ENCODE results near the gene NIM1K.
"Not testable (repeated sequence)": the region's sequence is repeated elsewhere in the genome, so short reads cannot be mapped to it uniquely, and the experiment has no call there.

Gene NIM1K

GRCh38 chr5:43232943-43233833 is 41.2 kb downstream of the NIM1K start:
- no peak for DNase-seq

- DNase-seq, result peak; percentile 16
These were observed 41.9 kb downstream of the NIM1K start for GRCh38 chr5:43233946-43234345.

- DNase-seq, result no peak
These were observed 44.8 kb downstream of the NIM1K start for GRCh38 chr5:43236653-43237355.

GRCh38 chr5:43242196-43242595 is 50.2 kb downstream of the NIM1K start:
- DNase-seq, result no peak

- no peak for DNase-seq
These were observed 51.2 kb downstream of the NIM1K start for GRCh38 chr5:43243270-43243669.

- no peak for DNase-seq
These were observed 53.0 kb downstream of the NIM1K start for GRCh38 chr5:43244823-43245565.

GRCh38 chr5:43245724-43246385 is 53.8 kb downstream of the NIM1K start:
- DNase-seq, result no peak

GRCh38 chr5:43251754-43252153 is 59.7 kb downstream of the NIM1K start:
- no peak for DNase-seq

- no peak for DNase-seq
These were observed 63.7 kb downstream of the NIM1K start for GRCh38 chr5:43255704-43256103.

GRCh38 chr5:43256261-43256966 is 64.4 kb downstream of the NIM1K start:
- DNase-seq, result no peak

- DNase-seq, result no peak
These were observed 66.1 kb downstream of the NIM1K start for GRCh38 chr5:43258116-43258515.

GRCh38 chr5:43262269-43262668 is 70.2 kb downstream of the NIM1K start:
- not testable (repeated sequence) for DNase-seq

GRCh38 chr5:43268188-43268820 is 76.3 kb downstream of the NIM1K start:
- no peak for DNase-seq

- DNase-seq, result no peak
These were observed 78.6 kb downstream of the NIM1K start for GRCh38 chr5:43270645-43271044.

- DNase-seq, result no peak
These were observed 81.5 kb downstream of the NIM1K start for GRCh38 chr5:43273552-43273951.

- no peak for DNase-seq
These were observed 82.5 kb downstream of the NIM1K start for GRCh38 chr5:43274435-43275114.

GRCh38 chr5:43275391-43275790 is 83.4 kb downstream of the NIM1K start:
- no peak for DNase-seq

- no peak for DNase-seq
These were observed 87.7 kb downstream of the NIM1K start for GRCh38 chr5:43279548-43280274.

GRCh38 chr5:43281840-43282658 is 90.0 kb downstream of the NIM1K start:
- no peak for DNase-seq

All from RPMI8226 (cell line).